ENCODE data around the gene PI16. TPM values are rescaled to one million over a fixed set of nuclear protein-coding genes. Genes with fewer than 3 reads are reported as not detected.
A peak's percentile ranks its signal among the peaks of the same experiment; 100 is the strongest.

Gene PI16
- total and polyA plus RNA-seq, 8 donors = 0.23 to 7.3 (median 1.7) TPM

GRCh38 chr6:36978421-36979346, 24.1 kb downstream of the PI16 start:
- FAIRE-seq = no peak
- H3K36me3 ChIP-seq = peaks cover 5 to 43% (median 20%) of the 10 kb centered on the region in 3 donors

GRCh38 chr6:36979347-36979742, 24.8 kb downstream of the PI16 start:
- H3K27ac ChIP-seq = peak overlapping the region in 2 of 4 donors; percentile 60 to 62
- FAIRE-seq = no peak
- peak in 4 of 6 donors; percentile 64 to 76 (median 70) for DNase-seq
- WGBS, 2 donors = 18 to 25% methylated on average over 4 of the region's 4 CpGs
- peaks cover 7 to 38% (median 18%) of the 10 kb centered on the region in 3 donors for H3K4me1 ChIP-seq
- peak; percentile 78 to 93 (median 92) for ATAC-seq
- H3K27me3 ChIP-seq = no peaks in the 10 kb centered on the region
- H3K9me3 ChIP-seq = no peaks in the 10 kb centered on the region
- peaks cover 0 to 36% (median 18%) of the 10 kb centered on the region in 3 donors for H3K36me3 ChIP-seq
- no peak overlapping the region for H3K4me3 ChIP-seq
- TF ChIP-seq CTCF (IDR thresholded peaks at IDR 0.05) = peak in 3 of 4 donors; percentile 25 to 34 (median 32)
- intact Hi-C loops (cut with DNase I) = loop anchor here in 1 of 3 donors (10.0 kb wide), 1 partner anchor 75 kb away; no protein-coding TSS in a partner anchor

More at GRCh38 chr6:36978421-36979346, 24.1 kb downstream of the PI16 start:
- ATAC-seq = no peak
- WGBS, 2 donors = 80 to 83% methylated on average over 11 of the region's 11 CpGs
- TF ChIP-seq CTCF (IDR thresholded peaks at IDR 0.05) = no peak
- H3K9me3 ChIP-seq = no peaks in the 10 kb centered on the region
- H3K4me3 ChIP-seq = no peak overlapping the region
- H3K27ac ChIP-seq = peak overlapping the region in 2 of 4 donors; percentile 25 to 60
- intact Hi-C loops (cut with DNase I) = loop anchor here in 1 of 3 donors (10.0 kb wide), 1 partner anchor 74 kb away; no protein-coding TSS in a partner anchor
- peaks cover under 1 to 31% (median 16%) of the 10 kb centered on the region in 3 donors for H3K4me1 ChIP-seq
- no peak for DNase-seq
- H3K27me3 ChIP-seq = no peaks in the 10 kb centered on the region

- H3K27ac ChIP-seq = peak overlapping the region in 2 of 4 donors; percentile 60 to 62
- WGBS, 2 donors = 74 to 76% methylated on average over 6 of the region's 6 CpGs
Observed at GRCh38 chr6:36980129-36980528, 25.6 kb downstream of the PI16 start.

GRCh38 chr6:36980876-36981619, 26.5 kb downstream of the PI16 start:
- intact Hi-C loops (cut with DNase I) = no loop called here
- no peak for TF ChIP-seq CTCF (IDR thresholded peaks at IDR 0.05)
- ATAC-seq (no peak), DNase-seq (no peak), FAIRE-seq (no peak)
- Histone ChIP-seq H3K27ac (peak overlapping the region in 2 of 4 donors; percentile 10 to 60), H3K9me3 (no peaks in the 10 kb centered on the region), H3K4me3 (no peak overlapping the region), H3K36me3 (peaks cover 0 to 19% (median 9%) of the 10 kb centered on the region in 3 donors), H3K4me1 (peaks cover 9 to 42% (median 20%) of the 10 kb centered on the region in 3 donors), H3K27me3 (no peaks in the 10 kb centered on the region)
- WGBS, 2 donors = 61 to 74% methylated on average over 14 of the region's 14 CpGs

More at GRCh38 chr6:36980129-36980528, 25.6 kb downstream of the PI16 start:
- H3K27me3 ChIP-seq = no peaks in the 10 kb centered on the region
- peaks cover 0 to 29% (median 12%) of the 10 kb centered on the region in 3 donors for H3K36me3 ChIP-seq
- no peak for TF ChIP-seq CTCF (IDR thresholded peaks at IDR 0.05)
- intact Hi-C loops (cut with DNase I) = no loop called here
- H3K9me3 ChIP-seq = no peaks in the 10 kb centered on the region
- no peak overlapping the region for H3K4me3 ChIP-seq
- H3K4me1 ChIP-seq = peaks cover 9 to 42% (median 20%) of the 10 kb centered on the region in 3 donors
- peak in 1 of 4 donors; percentile 1 for ATAC-seq
- no peak for FAIRE-seq
- DNase-seq = no peak
